Transverse colon (tissue), 4 donors: Measurements from ENCODE around the gene BAZ1B. TPM values are rescaled to one million over a fixed set of nuclear protein-coding genes. Genes with fewer than 3 reads are reported as not detected.
A peak's percentile ranks its signal among the peaks of the same experiment; 100 is the strongest.

Experiments
- DNase-seq: peaks from one replicate; pipeline ENCODE4 v3.0.0-alpha.2; 2019
- H3K27ac ChIP-seq, 4 donors: fragments of 200-600 bp; sonication (generic); 2 replicates each; pipeline ENCODE4 v1.5.1; 2016 to 2018; ENCODE audit warnings: inconsistent platforms in 4 of 4
- H3K27me3 ChIP-seq: fragments of 200-600 bp; sonication (generic); 2 replicates; pipeline ENCODE4 v1.5.1; 2017; ENCODE audit warnings: inconsistent platforms
- H3K36me3 ChIP-seq, 4 donors: fragments of 200-600 bp; sonication (generic); 2 replicates each; pipeline ENCODE4 v1.5.1; 2017 to 2019; ENCODE audit warnings: inconsistent platforms in 4 of 4
- H3K4me1 ChIP-seq, 4 donors: fragments of 200-600 bp; sonication (generic); 2 replicates each; pipeline ENCODE4 v1.5.1; 2017 to 2020; ENCODE audit warnings: inconsistent platforms in 4 of 4
- H3K4me3 ChIP-seq, 4 donors: fragments of 200-600 bp; sonication (generic); 1 replicate in 1 of 4; 2 replicates in 3 of 4; pipeline versions ENCODE4 v1.5.1 to v1.6.1; 2017 to 2019; ENCODE audit warnings: inconsistent platforms in 4 of 4
- H3K9me3 ChIP-seq, 2 donors: fragments of 200-600 bp; sonication (generic); 2 replicates each; pipeline ENCODE4 v1.5.1; 2017 to 2019; ENCODE audit warnings: inconsistent platforms in 2 of 2
- CTCF ChIP-seq, 5 experiments: fragments of 200-600 bp in 3 of 5; fragments of 450-650 bp in 2 of 5; sonication (generic) in 3 of 5; IDR thresholded peaks; 1 replicate in 2 of 5; 2 replicates in 3 of 5; pipeline ENCODE4 v1.5.1; 2016 to 2017; ENCODE audit warnings: antibody characterized with exemption in 5 of 5, inconsistent platforms in 3 of 5, mild to moderate bottlenecking in 2 of 5, moderate library complexity in 1 of 5
- EP300 ChIP-seq: sonication (generic); formaldehyde crosslinking; IDR thresholded peaks from one replicate; pipeline ENCODE4 v1.6.1; 2017; ENCODE audit warnings: antibody characterized with exemption, low read depth
- POLR2A ChIP-seq: fragments of 450-650 bp; IDR thresholded peaks from one replicate; pipeline ENCODE4 v1.6.1; 2016; ENCODE audit warnings: antibody characterized with exemption, mild to moderate bottlenecking, moderate library complexity
- POLR2AphosphoS5 ChIP-seq, 3 donors: sonication (generic); formaldehyde crosslinking; IDR thresholded peaks; one replicate each; pipeline ENCODE4 v1.6.1; 2016; ENCODE audit warnings: antibody characterized with exemption in 3 of 3
- WGBS, 2 donors: methylation state at CpG; one replicate each; pipeline ENCODE4 v1.1.5; 2018; ENCODE audit warnings: low coverage in 1 of 2; 5-methylcytosine and 5-hydroxymethylcytosine counted together
- in situ Hi-C, 4 donors: fragments of 200-750 bp; cut with MboI; loops; one replicate each; pipeline versions ENCODE4 v1.15.0 to v1.15.1; 2017; ENCODE audit warnings: low sequenced_read_pairs in 3 of 4, low pct_ligation_motif_present in 1 of 4, low pct_unique_long_range_greater_than_20kb in 1 of 4
- intact Hi-C: fragments of 100-400 bp; cut with DNase I; formaldehyde crosslinking; loops from one replicate; pipeline ENCODE4 v1.15.1; 2023; ENCODE audit warnings: low total_unique reads
- total RNA-seq, 4 donors: library from RNA; depleted of rRNA; stranded (reverse); fragments of >200 nt; gene quantifications; one replicate each; pipeline ENCODE4 v1.1.0, GENCODE V29; 2016

The BAZ1B gene
- total RNA-seq, 4 donors from 2014 or later = 28.7 to 48.0 (median 33.7) TPM

GRCh38 chr7:73452999-73453635 lies 69.0 kb downstream of the BAZ1B start:
- WGBS, 2 donors = 38 to 43% methylated on average over 2 of the region's 2 CpGs
- H3K4me1 ChIP-seq = no peaks in the 10 kb centered on the region
- no peak overlapping the region for H3K27ac ChIP-seq
- H3K36me3 ChIP-seq = peaks cover 0 to 60% (median 25%) of the 10 kb centered on the region in 4 donors
- TF ChIP-seq POLR2AphosphoS5 (IDR thresholded peaks at IDR 0.05) = no peak
- TF ChIP-seq CTCF (IDR thresholded peaks at IDR 0.05) = no peak
- no peak for TF ChIP-seq POLR2A
- TF ChIP-seq EP300 = no peak
- no peaks in the 10 kb centered on the region for H3K9me3 ChIP-seq
- no peak for DNase-seq
- no peak overlapping the region for H3K4me3 ChIP-seq
- no peaks in the 10 kb centered on the region for H3K27me3 ChIP-seq
- intact Hi-C loops (loop anchor here (5.0 kb wide), 1 partner anchor 106 kb away; no protein-coding TSS in a partner anchor), in situ Hi-C loops (no loop called here)

- no peak overlapping the region for H3K27ac ChIP-seq
- intact Hi-C loops (loop anchor here (5.0 kb wide), 1 partner anchor 105 kb away; no protein-coding TSS in a partner anchor), in situ Hi-C loops (no loop called here)
- WGBS, 2 donors = 36 to 60% methylated on average over 3 to 5 of the region's 5 CpGs
- TF ChIP-seq EP300 = no peak
- TF ChIP-seq POLR2AphosphoS5 (IDR thresholded peaks at IDR 0.05) = no peak
- TF ChIP-seq POLR2A = no peak
- peak; percentile 97 to 99 (median 98) for TF ChIP-seq CTCF (IDR thresholded peaks at IDR 0.05)
- no peaks in the 10 kb centered on the region for H3K4me1 ChIP-seq
- no peak for DNase-seq
- H3K27me3 ChIP-seq = no peaks in the 10 kb centered on the region
- H3K4me3 ChIP-seq = no peak overlapping the region
- H3K36me3 ChIP-seq = peaks cover 0 to 59% (median 24%) of the 10 kb centered on the region in 4 donors
- H3K9me3 ChIP-seq = no peaks in the 10 kb centered on the region
Measured at GRCh38 chr7:73451780-73452398, 70.2 kb downstream of the BAZ1B start.

- intact Hi-C loops (no loop called here), in situ Hi-C loops (loop anchor here in 2 of 4 donors (10.0 kb wide), 1 partner anchor 115 kb away; no protein-coding TSS in a partner anchor)
- no peak for TF ChIP-seq POLR2A
- no peak overlapping the region for H3K27ac ChIP-seq
- DNase-seq = no peak
- peaks cover 0 to 65% (median 31%) of the 10 kb centered on the region in 4 donors for H3K36me3 ChIP-seq
- no peaks in the 10 kb centered on the region for H3K9me3 ChIP-seq
- 82 to 84% methylated on average over 4 to 5 of the region's 5 CpGs for WGBS, 2 donors
- H3K4me3 ChIP-seq = no peak overlapping the region
- H3K4me1 ChIP-seq = no peaks in the 10 kb centered on the region
- H3K27me3 ChIP-seq = no peaks in the 10 kb centered on the region
Measured at GRCh38 chr7:73449422-73449821, 72.7 kb downstream of the BAZ1B start.

GRCh38 chr7:73448609-73449008 lies 73.5 kb downstream of the BAZ1B start:
- intact Hi-C loops = no loop called here
- no peak for DNase-seq
- WGBS, 2 donors = 80 to 88% methylated on average over 4 of the region's 4 CpGs
- Histone ChIP-seq H3K27ac (no peak overlapping the region), H3K36me3 (peaks cover 0 to 73% (median 35%) of the 10 kb centered on the region in 4 donors), H3K27me3 (no peaks in the 10 kb centered on the region), H3K9me3 (no peaks in the 10 kb centered on the region), H3K4me1 (no peaks in the 10 kb centered on the region), H3K4me3 (no peak overlapping the region)
- in situ Hi-C loops = loop anchor here in 2 of 4 donors (10.0 kb wide), 1 partner anchor 114 kb away; no protein-coding TSS in a partner anchor
- no peak for TF ChIP-seq CTCF (IDR thresholded peaks at IDR 0.05)
- TF ChIP-seq POLR2A = no peak
- TF ChIP-seq POLR2AphosphoS5 (IDR thresholded peaks at IDR 0.05) = no peak
- no peak for TF ChIP-seq EP300
